Keratinocyte (primary cell): ENCODE data around the gene SETX.
A peak's percentile ranks its signal among the peaks of the same experiment; 100 is the strongest.

ENCODE experiments used
- CTCF ChIP-seq, 3 experiments: IDR thresholded peaks in 1 of 3; conservative IDR thresholded peaks in 1 of 3; optimal IDR thresholded peaks in 1 of 3; 2 replicates in 2 of 3; 3 replicates in 1 of 3; pipeline versions ENCODE3 to v1.5.1; 2011; ENCODE audit warnings: low read length in 3 of 3, mild to moderate bottlenecking in 3 of 3, moderate library complexity in 2 of 3, control low read depth in 1 of 3, inconsistent platforms in 1 of 3; ENCODE audit not compliant: insufficient read depth in 2 of 3; ENCODE audit errors: extremely low read depth in 1 of 3
- EZH2 ChIP-seq: IDR thresholded peaks from one replicate; pipeline ENCODE4 v1.6.1; 2012; ENCODE audit warnings: inconsistent platforms, mild to moderate bottlenecking, low read length, moderate library complexity

GRCh38 chr9:132241840-132242620 lies 112.8 kb downstream of the SETX start:
- TF ChIP-seq CTCF (optimal IDR thresholded peaks at IDR 0.05 in 1 of 3, IDR thresholded peaks at IDR 0.05 in 1 of 3, conservative IDR thresholded peaks at IDR 0.05 in 1 of 3; ENCODE audit: extremely low read depth in 1 of 3, insufficient read depth in 2 of 3, low read length in 3 of 3) = no peak
- TF ChIP-seq EZH2 = peak; percentile 85
